Measurements from ENCODE around the gene DHX16. TPM values are rescaled to one million over a fixed set of nuclear protein-coding genes. Genes with fewer than 3 reads are reported as not detected.
"Not testable (repeated sequence)": the region's sequence is repeated elsewhere in the genome, so short reads cannot be mapped to it uniquely, and the experiment has no call there.

DHX16 gene
- total RNA-seq (29.9 TPM), polyA plus RNA-seq (48.0 TPM)
- long read RNA-seq, donor 1: 0 reads
- long read RNA-seq, donor 2: 0 reads
- long read RNA-seq, donor 3, partial matches to known transcripts: 0 of 3 reads
- long read RNA-seq, donor 3, other reads (novel, unspliced or antisense): 0 of 3 reads
- long read RNA-seq, donor 4, partial matches to known transcripts: 30 of 30 reads
- long read RNA-seq, donor 4, other reads (novel, unspliced or antisense): 0 of 30 reads
- long read RNA-seq, donor 5, partial matches to known transcripts: 5 of 9 reads
- long read RNA-seq, donor 5, other reads (novel, unspliced or antisense): 0 of 9 reads
- long read RNA-seq, donor 6, partial matches to known transcripts: 0 of 3 reads
- long read RNA-seq, donor 6, other reads (novel, unspliced or antisense): 0 of 3 reads
- long read RNA-seq, donor 7, partial matches to known transcripts: 0 of 2 reads
- long read RNA-seq, donor 7, other reads (novel, unspliced or antisense): 0 of 2 reads
- long read RNA-seq, donor 8, partial matches to known transcripts: 50 of 365 reads
- long read RNA-seq, donor 8, other reads (novel, unspliced or antisense): 314 of 365 reads
- long read RNA-seq, donor 9, partial matches to known transcripts: 0 of 2 reads
- long read RNA-seq, donor 9, other reads (novel, unspliced or antisense): 0 of 2 reads
- long read RNA-seq, donor 10, partial matches to known transcripts: 0 of 3 reads
- long read RNA-seq, donor 10, other reads (novel, unspliced or antisense): 0 of 3 reads

DNA sequence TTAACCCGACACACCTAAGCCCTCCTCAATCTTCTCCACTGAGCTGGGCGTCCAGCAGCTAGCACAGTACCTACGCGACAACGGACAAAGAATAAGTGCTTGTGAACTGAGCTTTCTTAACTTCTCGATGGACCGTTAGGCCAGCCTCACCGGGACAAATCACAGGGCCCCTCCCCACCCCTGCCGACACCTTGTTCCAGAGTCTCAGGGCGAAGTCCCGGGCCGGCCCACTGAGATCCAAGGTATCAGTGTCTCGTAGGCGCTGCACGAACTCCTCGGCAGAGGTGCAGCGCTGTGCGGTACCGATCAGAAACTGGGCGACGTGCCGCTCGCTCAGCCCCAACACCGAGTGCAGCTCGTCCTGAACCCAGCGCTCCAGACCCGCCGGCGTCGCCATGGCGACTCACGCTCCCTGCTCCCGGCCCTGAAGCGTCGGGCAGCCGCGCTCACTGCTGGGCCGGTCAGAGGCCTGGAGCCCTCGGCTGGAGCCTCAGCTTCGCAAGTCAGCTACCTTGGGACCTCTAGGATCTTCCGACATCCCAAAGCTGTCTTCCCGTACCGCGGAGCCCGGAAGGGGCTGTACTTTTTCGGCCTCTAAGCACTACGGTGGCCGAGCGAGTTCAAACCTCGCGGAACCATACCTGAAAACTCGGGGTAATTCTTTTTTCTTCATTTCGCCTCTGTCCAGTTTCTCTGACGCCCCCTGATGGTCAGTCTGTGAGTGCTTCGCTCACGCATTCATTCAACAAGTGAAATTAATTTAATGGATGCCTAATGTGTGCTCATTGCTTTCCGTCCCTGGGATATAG lies at the start of gene DHX16:
Gene DHX16, minus strand, starts transcription at position 562 of the 809 bp plus-strand sequence. Its CDS starts 165 bp downstream, at position 397.
- peak within 1 kb of the TSS; percentile 22 to 25 for H3K27ac ChIP-seq (ENCODE audit: low read depth in 1 of 2, low read length in 1 of 2)
- under 1% methylated on average over 57 of the region's 57 CpGs for WGBS
- H3K4me3 ChIP-seq (ENCODE audit: low read length in 2 of 2): peak within 1 kb of the TSS; percentile 78 to 81
- H3K27me3 ChIP-seq (ENCODE audit: control insufficient read depth in 2 of 2, insufficient read depth in 1 of 2, low read length in 1 of 2): no peaks in the 10 kb centered on the region
- no peaks in the 10 kb centered on the region for H3K9me3 ChIP-seq (ENCODE audit: control insufficient read depth in 2 of 2, insufficient read depth in 1 of 2, low read length in 1 of 2)
- peaks cover 7 to 15% of the 10 kb centered on the region in 2 donors for H3K4me1 ChIP-seq (ENCODE audit: control insufficient read depth in 2 of 2, insufficient read depth in 2 of 2, low read length in 2 of 2)
- peak; percentile 86 to 96 (median 91) for DNase-seq (ENCODE audit: low read depth in 6 of 9, low spot score in 9 of 9)
- peaks cover 37 to 48% of the 10 kb centered on the region in 2 donors for H3K36me3 ChIP-seq (ENCODE audit: control insufficient read depth in 2 of 2, insufficient read depth in 2 of 2, low read length in 1 of 2)

GRCh38 chr6:30722025-30722279 lies 49.1 kb upstream of the DHX16 start:
- 8% methylated on average over 10 of the region's 10 CpGs for WGBS
- Histone ChIP-seq H3K4me1 (ENCODE audit: control insufficient read depth in 2 of 2, insufficient read depth in 2 of 2, low read length in 2 of 2) (peaks cover 5 to 60% of the 10 kb centered on the region in 2 donors), H3K36me3 (ENCODE audit: control insufficient read depth in 2 of 2, insufficient read depth in 2 of 2, low read length in 1 of 2) (peaks cover 33 to 54% of the 10 kb centered on the region in 2 donors), H3K4me3 (ENCODE audit: low read length in 2 of 2) (peak overlapping the region; percentile 95 to 99), H3K27ac (ENCODE audit: low read depth in 1 of 2, low read length in 1 of 2) (peak overlapping the region; percentile 79 to 86)
- not testable (repeated sequence) for H3K27me3 ChIP-seq (ENCODE audit: control insufficient read depth in 2 of 2, insufficient read depth in 1 of 2, low read length in 1 of 2); DNase-seq (ENCODE audit: low read depth in 6 of 9, low spot score in 9 of 9); H3K9me3 ChIP-seq (ENCODE audit: control insufficient read depth in 2 of 2, insufficient read depth in 1 of 2, low read length in 1 of 2)

GRCh38 chr6:30721198-30722024 lies 48.6 kb upstream of the DHX16 start:
- peak overlapping the region; percentile 91 to 94 for H3K27ac ChIP-seq (ENCODE audit: low read depth in 1 of 2, low read length in 1 of 2)
- under 1% methylated on average over 71 of the region's 71 CpGs for WGBS
- H3K27me3 ChIP-seq (ENCODE audit: control insufficient read depth in 2 of 2, insufficient read depth in 1 of 2, low read length in 1 of 2): no peaks in the 10 kb centered on the region
- peak overlapping the region; percentile 95 to 99 for H3K4me3 ChIP-seq (ENCODE audit: low read length in 2 of 2)
- peaks cover 9 to 66% of the 10 kb centered on the region in 2 donors for H3K4me1 ChIP-seq (ENCODE audit: control insufficient read depth in 2 of 2, insufficient read depth in 2 of 2, low read length in 2 of 2)
- H3K36me3 ChIP-seq (ENCODE audit: control insufficient read depth in 2 of 2, insufficient read depth in 2 of 2, low read length in 1 of 2): peaks cover 33 to 49% of the 10 kb centered on the region in 2 donors
- peaks cover 0 to 9% of the 10 kb centered on the region in 2 donors for H3K9me3 ChIP-seq (ENCODE audit: control insufficient read depth in 2 of 2, insufficient read depth in 1 of 2, low read length in 1 of 2)
- peak in 8 of 9 donors; percentile 87 to 97 (median 94) for DNase-seq (ENCODE audit: low read depth in 6 of 9, low spot score in 9 of 9)

GRCh38 chr6:30720738-30721197 lies 48.0 kb upstream of the DHX16 start:
- under 1% methylated on average over 29 of the region's 29 CpGs for WGBS
- peak in 5 of 9 donors; percentile 51 to 82 (median 63) for DNase-seq (ENCODE audit: low read depth in 6 of 9, low spot score in 9 of 9)
- peaks cover 0 to 9% of the 10 kb centered on the region in 2 donors for H3K9me3 ChIP-seq (ENCODE audit: control insufficient read depth in 2 of 2, insufficient read depth in 1 of 2, low read length in 1 of 2)
- no peaks in the 10 kb centered on the region for H3K27me3 ChIP-seq (ENCODE audit: control insufficient read depth in 2 of 2, insufficient read depth in 1 of 2, low read length in 1 of 2)
- peak overlapping the region; percentile 91 to 94 for H3K27ac ChIP-seq (ENCODE audit: low read depth in 1 of 2, low read length in 1 of 2)
- peaks cover 30 to 44% of the 10 kb centered on the region in 2 donors for H3K36me3 ChIP-seq (ENCODE audit: control insufficient read depth in 2 of 2, insufficient read depth in 2 of 2, low read length in 1 of 2)
- H3K4me1 ChIP-seq (ENCODE audit: control insufficient read depth in 2 of 2, insufficient read depth in 2 of 2, low read length in 2 of 2): peaks cover 12 to 69% of the 10 kb centered on the region in 2 donors
- H3K4me3 ChIP-seq (ENCODE audit: low read length in 2 of 2): peak overlapping the region; percentile 95 to 99

- Histone ChIP-seq H3K4me1 (ENCODE audit: control insufficient read depth in 2 of 2, insufficient read depth in 2 of 2, low read length in 2 of 2) (peaks cover 12 to 68% of the 10 kb centered on the region in 2 donors), H3K4me3 (ENCODE audit: low read length in 2 of 2) (peak within 1 kb of the TSS; percentile 95 to 99), H3K27ac (ENCODE audit: low read depth in 1 of 2, low read length in 1 of 2) (peak within 1 kb of the TSS; percentile 91 to 94), H3K9me3 (ENCODE audit: control insufficient read depth in 2 of 2, insufficient read depth in 1 of 2, low read length in 1 of 2) (peaks cover 0 to 9% of the 10 kb centered on the region in 2 donors), H3K36me3 (ENCODE audit: control insufficient read depth in 2 of 2, insufficient read depth in 2 of 2, low read length in 1 of 2) (peaks cover 27 to 40% of the 10 kb centered on the region in 2 donors), H3K27me3 (ENCODE audit: control insufficient read depth in 2 of 2, insufficient read depth in 1 of 2, low read length in 1 of 2) (no peaks in the 10 kb centered on the region)
- under 1% methylated on average over 38 of the region's 38 CpGs for WGBS
- peak; percentile 87 to 97 (median 92) for DNase-seq (ENCODE audit: low read depth in 6 of 9, low spot score in 9 of 9)
These were observed 47.3 kb upstream of the DHX16 start, which contains the start of gene TUBB for GRCh38 chr6:30719791-30720737. Gene TUBB, plus strand, starts transcription at chr6:30720352. Its CDS starts 155 bp downstream, at chr6:30720507.

- 28% methylated on average over 8 of the region's 8 CpGs for WGBS
- Histone ChIP-seq H3K4me1 (ENCODE audit: control insufficient read depth in 2 of 2, insufficient read depth in 2 of 2, low read length in 2 of 2) (peaks cover 12 to 69% of the 10 kb centered on the region in 2 donors), H3K4me3 (ENCODE audit: low read length in 2 of 2) (peak overlapping the region; percentile 95 to 99), H3K36me3 (ENCODE audit: control insufficient read depth in 2 of 2, insufficient read depth in 2 of 2, low read length in 1 of 2) (peaks cover 20 to 40% of the 10 kb centered on the region in 2 donors), H3K27ac (ENCODE audit: low read depth in 1 of 2, low read length in 1 of 2) (peak overlapping the region; percentile 91 to 94), H3K27me3 (ENCODE audit: control insufficient read depth in 2 of 2, insufficient read depth in 1 of 2, low read length in 1 of 2) (no peaks in the 10 kb centered on the region), H3K9me3 (ENCODE audit: control insufficient read depth in 2 of 2, insufficient read depth in 1 of 2, low read length in 1 of 2) (peaks cover 0 to 9% of the 10 kb centered on the region in 2 donors)
- DNase-seq (ENCODE audit: low read depth in 6 of 9, low spot score in 9 of 9): no peak
These were observed 46.5 kb upstream of the DHX16 start for GRCh38 chr6:30719356-30719755.

DNA sequence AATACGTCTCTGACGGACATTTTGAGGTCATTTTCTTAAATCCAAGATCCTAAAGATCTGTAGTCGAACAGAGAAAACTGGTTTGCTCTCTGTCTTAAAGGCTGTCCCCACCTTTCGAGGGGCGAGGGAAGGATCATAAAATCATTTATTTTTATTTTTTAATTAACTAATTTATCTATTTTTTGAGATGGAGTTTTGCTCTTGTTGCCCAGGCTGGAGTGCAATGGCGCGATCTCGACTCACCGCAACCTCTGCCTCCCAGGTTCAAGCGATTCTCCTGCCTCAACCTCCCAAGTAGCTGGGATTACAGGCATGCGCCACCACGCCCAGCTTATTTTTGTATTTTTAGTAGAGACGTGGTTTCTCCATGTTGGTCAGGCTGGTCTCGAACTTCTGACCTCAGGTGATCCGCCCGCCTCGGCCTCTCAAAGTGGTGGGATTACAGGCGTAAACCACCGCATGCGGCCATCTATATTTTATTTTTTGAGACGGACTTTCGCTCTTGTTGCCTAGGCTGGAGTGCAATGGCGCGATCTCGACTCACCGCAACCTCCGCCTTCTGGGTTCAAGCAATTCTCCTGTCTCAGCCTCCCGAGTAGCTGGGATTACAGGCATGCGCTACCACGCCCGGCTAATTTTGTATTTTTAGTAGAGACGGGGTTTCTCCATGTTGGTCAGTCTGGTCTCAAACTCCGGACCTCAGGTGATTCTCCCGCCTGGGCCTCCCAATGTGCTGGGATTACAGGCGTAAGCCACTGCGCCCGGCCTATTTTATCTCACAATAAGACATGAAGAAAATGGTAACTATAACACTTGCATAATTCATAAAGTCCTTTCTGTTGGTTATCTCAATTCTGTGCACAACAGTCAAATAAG lies 45.3 kb upstream of the DHX16 start:
- H3K4me3 ChIP-seq (ENCODE audit: low read length in 2 of 2): peak overlapping the region; percentile 64 to 69
- H3K36me3 ChIP-seq (ENCODE audit: control insufficient read depth in 2 of 2, insufficient read depth in 2 of 2, low read length in 1 of 2): peaks cover 17 to 38% of the 10 kb centered on the region in 2 donors
- WGBS: 81% methylated on average over 37 of the region's 37 CpGs

More for the DNA sequence above, 45.3 kb upstream of the DHX16 start:
- not testable (repeated sequence) for DNase-seq (ENCODE audit: low read depth in 6 of 9, low spot score in 9 of 9); H3K9me3 ChIP-seq (ENCODE audit: control insufficient read depth in 2 of 2, insufficient read depth in 1 of 2, low read length in 1 of 2); H3K27me3 ChIP-seq (ENCODE audit: control insufficient read depth in 2 of 2, insufficient read depth in 1 of 2, low read length in 1 of 2)
- Histone ChIP-seq H3K4me1 (ENCODE audit: control insufficient read depth in 2 of 2, insufficient read depth in 2 of 2, low read length in 2 of 2) (peaks cover 18 to 67% of the 10 kb centered on the region in 2 donors), H3K27ac (ENCODE audit: low read depth in 1 of 2, low read length in 1 of 2) (peak overlapping the region; percentile 52 to 94)

Data from thymus (tissue), 14 donors.